Measurements from ENCODE around the gene CTDP1.

CTDP1 gene

GRCh38 chr18:79754831-79755351 is 75.3 kb downstream of the CTDP1 start:
- Histone ChIP-seq H3K4me1 (no peaks in the 10 kb centered on the region), H3K36me3 (peaks cover 33 to 49% (median 36%) of the 10 kb centered on the region in 3 donors), H3K9me3 (peaks cover 0 to 7% (median 3%) of the 10 kb centered on the region in 3 donors), H3K27me3 (no peaks in the 10 kb centered on the region), H3K27ac (no peak overlapping the region), H3K4me3 (no peak overlapping the region)
- intact Hi-C loops (cut with DNase I; ENCODE audit: low total_unique reads) = no loop called here
- no peak for TF ChIP-seq CTCF (IDR thresholded peaks at IDR 0.05)
- DNase-seq = peak in 1 of 2 donors; percentile 58

GRCh38 chr18:79755496-79756142 is 76.0 kb downstream of the CTDP1 start:
- H3K4me3 ChIP-seq = no peak overlapping the region
- H3K36me3 ChIP-seq = peaks cover 33 to 44% (median 35%) of the 10 kb centered on the region in 3 donors
- H3K27me3 ChIP-seq = no peaks in the 10 kb centered on the region
- no peak for TF ChIP-seq CTCF (IDR thresholded peaks at IDR 0.05)
- intact Hi-C loops (cut with DNase I; ENCODE audit: low total_unique reads) = no loop called here
- peak in 1 of 2 donors; percentile 57 for DNase-seq
- H3K9me3 ChIP-seq = peaks cover 0 to 7% (median 7%) of the 10 kb centered on the region in 3 donors
- no peak overlapping the region for H3K27ac ChIP-seq
- no peaks in the 10 kb centered on the region for H3K4me1 ChIP-seq

GRCh38 chr18:79756143-79756500 is 76.5 kb downstream of the CTDP1 start:
- Histone ChIP-seq H3K27ac (no peak overlapping the region), H3K9me3 (peaks cover 0 to 7% (median 7%) of the 10 kb centered on the region in 3 donors), H3K36me3 (peaks cover 33 to 44% (median 35%) of the 10 kb centered on the region in 3 donors), H3K4me3 (no peak overlapping the region), H3K4me1 (no peaks in the 10 kb centered on the region), H3K27me3 (no peaks in the 10 kb centered on the region)
- no peak for TF ChIP-seq CTCF (IDR thresholded peaks at IDR 0.05)
- peak in 1 of 2 donors; percentile 54 for DNase-seq
- intact Hi-C loops (cut with DNase I; ENCODE audit: low total_unique reads) = no loop called here

- peak in 1 of 2 donors; percentile 43 for DNase-seq
- peaks cover 0 to 7% (median 7%) of the 10 kb centered on the region in 3 donors for H3K9me3 ChIP-seq
These were observed 77.2 kb downstream of the CTDP1 start for GRCh38 chr18:79756826-79757225.

GRCh38 chr18:79760348-79760747 is 80.7 kb downstream of the CTDP1 start:
- Histone ChIP-seq H3K27ac (no peak overlapping the region), H3K4me3 (no peak overlapping the region), H3K4me1 (no peaks in the 10 kb centered on the region), H3K36me3 (peaks cover 10% of the 10 kb centered on the region in 3 donors), H3K9me3 (peaks cover 0 to 7% (median 7%) of the 10 kb centered on the region in 3 donors), H3K27me3 (no peaks in the 10 kb centered on the region)
- intact Hi-C loops (cut with DNase I; ENCODE audit: low total_unique reads) = no loop called here
- no peak for DNase-seq
- no peak for TF ChIP-seq CTCF (IDR thresholded peaks at IDR 0.05)

More at GRCh38 chr18:79756826-79757225, 77.2 kb downstream of the CTDP1 start:
- no peak overlapping the region for H3K27ac ChIP-seq
- intact Hi-C loops (cut with DNase I; ENCODE audit: low total_unique reads) = no loop called here
- no peaks in the 10 kb centered on the region for H3K27me3 ChIP-seq
- TF ChIP-seq CTCF (IDR thresholded peaks at IDR 0.05) = no peak
- peaks cover 33 to 37% (median 35%) of the 10 kb centered on the region in 3 donors for H3K36me3 ChIP-seq
- no peaks in the 10 kb centered on the region for H3K4me1 ChIP-seq
- no peak overlapping the region for H3K4me3 ChIP-seq

All from tibial artery (tissue), 4 donors.